ENCODE data around the gene SUCLA2.

DNA sequence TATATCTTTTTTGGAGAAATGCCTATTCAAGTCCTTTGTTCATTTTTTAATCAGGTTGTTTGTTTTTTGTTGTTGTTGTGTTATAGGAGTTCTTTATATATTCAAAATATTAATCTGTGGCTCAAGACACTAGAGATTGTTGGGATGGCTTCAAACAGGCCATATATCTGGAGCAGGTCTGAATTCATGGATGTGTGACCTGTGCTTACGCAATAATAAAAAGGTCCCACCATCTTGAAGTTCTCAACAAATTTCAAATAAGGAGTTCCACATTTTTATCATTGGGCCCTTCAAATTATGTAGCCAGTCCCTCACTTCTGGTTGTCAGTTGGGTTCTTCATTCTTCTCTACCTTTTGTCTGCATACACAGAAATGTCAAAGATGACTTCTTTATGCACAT is 18.7 kb upstream of the SUCLA2 start:
- TF ChIP-seq, protein P1, sequence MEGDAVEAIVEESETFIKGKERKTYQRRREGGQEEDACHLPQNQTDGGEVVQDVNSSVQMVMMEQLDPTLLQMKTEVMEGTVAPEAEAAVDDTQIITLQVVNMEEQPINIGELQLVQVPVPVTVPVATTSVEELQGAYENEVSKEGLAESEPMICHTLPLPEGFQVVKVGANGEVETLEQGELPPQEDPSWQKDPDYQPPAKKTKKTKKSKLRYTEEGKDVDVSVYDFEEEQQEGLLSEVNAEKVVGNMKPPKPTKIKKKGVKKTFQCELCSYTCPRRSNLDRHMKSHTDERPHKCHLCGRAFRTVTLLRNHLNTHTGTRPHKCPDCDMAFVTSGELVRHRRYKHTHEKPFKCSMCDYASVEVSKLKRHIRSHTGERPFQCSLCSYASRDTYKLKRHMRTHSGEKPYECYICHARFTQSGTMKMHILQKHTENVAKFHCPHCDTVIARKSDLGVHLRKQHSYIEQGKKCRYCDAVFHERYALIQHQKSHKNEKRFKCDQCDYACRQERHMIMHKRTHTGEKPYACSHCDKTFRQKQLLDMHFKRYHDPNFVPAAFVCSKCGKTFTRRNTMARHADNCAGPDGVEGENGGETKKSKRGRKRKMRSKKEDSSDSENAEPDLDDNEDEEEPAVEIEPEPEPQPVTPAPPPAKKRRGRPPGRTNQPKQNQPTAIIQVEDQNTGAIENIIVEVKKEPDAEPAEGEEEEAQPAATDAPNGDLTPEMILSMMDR (IDR thresholded peaks at IDR 0.05; ENCODE audit: poor library complexity) = no peak
- no peak for TF ChIP-seq EZH2 (IDR thresholded peaks at IDR 0.05; ENCODE audit: borderline replicate concordance)

All from hepatocyte (in vitro differentiated cells).